ENCODE results near the gene GABPB2.

GABPB2 gene

DNA sequence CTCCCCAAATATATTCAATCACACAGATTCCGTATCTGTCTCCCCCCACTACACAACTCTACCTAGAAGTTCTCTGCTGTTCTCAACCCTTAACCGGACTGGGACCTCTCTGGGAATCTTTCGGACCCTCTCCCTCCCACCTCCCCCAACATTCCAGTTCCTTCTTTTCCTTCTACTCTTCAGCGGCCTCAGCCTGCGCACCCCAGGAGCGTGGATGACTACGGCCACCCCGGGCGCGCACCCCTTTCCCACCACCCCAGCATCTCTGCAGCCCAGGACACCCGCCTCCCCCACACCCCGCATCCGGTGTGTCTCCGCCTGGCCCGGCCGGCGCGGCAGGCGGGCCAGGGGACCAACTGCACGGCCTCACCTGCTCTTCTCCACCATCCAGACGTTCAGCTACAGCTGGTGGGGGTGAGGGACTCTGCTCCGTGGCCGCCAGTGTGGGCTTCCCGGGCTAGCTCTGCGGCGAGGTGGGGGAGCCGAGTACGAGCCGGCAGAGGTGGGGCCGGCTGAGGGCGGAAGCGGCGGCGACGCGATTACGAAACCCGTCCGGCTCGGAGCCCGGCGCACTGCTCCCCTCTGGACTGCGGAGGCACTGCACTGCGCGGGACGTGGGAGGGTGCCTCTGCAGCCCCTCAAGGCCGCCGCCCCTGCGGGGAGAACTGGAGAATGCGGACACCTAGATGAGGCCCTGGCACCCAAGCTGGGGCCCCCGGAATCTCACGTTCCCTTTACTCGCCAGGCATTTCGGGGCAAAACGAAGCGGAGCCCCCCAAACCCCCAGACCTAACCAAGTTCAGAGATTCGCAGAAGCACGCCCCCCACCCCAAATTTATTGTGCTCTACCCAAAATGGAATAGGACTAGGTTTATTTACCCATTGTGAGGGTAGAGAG is 11.2 kb upstream of the GABPB2 start, which contains the start of gene CDC42SE1 (continued):
- TF ChIP-seq ZNF394 (tag by site-specific recombination; IDR thresholded peaks at IDR 0.05; ENCODE audit: borderline replicate concordance) (no peak; the same call in 1 of the 2 replicates), ZNF133 (tag by site-specific recombination; IDR thresholded peaks at IDR 0.05) (no peak), KLF7 (tag by site-specific recombination; IDR thresholded peaks at IDR 0.05; ENCODE audit: borderline replicate concordance) (peak; percentile 42; the same call in 1 of the 2 replicates), ZNF48 (tag by site-specific recombination; IDR thresholded peaks at IDR 0.05) (no peak), ZNF518A (tag by site-specific recombination; conservative IDR thresholded peaks at IDR 0.05; ENCODE audit: low read depth) (no peak), ZNF311 (tag by site-specific recombination; IDR thresholded peaks at IDR 0.05; ENCODE audit: borderline replicate concordance) (no peak), SP2 (tag by site-specific recombination; IDR thresholded peaks at IDR 0.05) (peak; percentile 76), ZBTB17 (tag by site-specific recombination; IDR thresholded peaks at IDR 0.05) (peak; percentile 44; the same call in 1 of the 2 replicates), KLF10 (tag by site-specific recombination; IDR thresholded peaks at IDR 0.05) (peak; percentile 39; the same call in 1 of the 2 replicates), ZNF610 (tag by site-specific recombination; IDR thresholded peaks at IDR 0.05; ENCODE audit: borderline replicate concordance) (0 out of 2 replicates have a peak, but pooled peaks have one; percentile 39), ZNF843 (tag by site-specific recombination; IDR thresholded peaks at IDR 0.05) (no peak), ZNF830 (tag by site-specific recombination; IDR thresholded peaks at IDR 0.05; ENCODE audit: low read depth) (no peak), TCF7L2 (IDR thresholded peaks at IDR 0.05; ENCODE audit: borderline replicate concordance, low read depth, low read length) (no peak), WT1 (tag by site-specific recombination; IDR thresholded peaks at IDR 0.05) (peak; percentile 9; the same call in 1 of the 2 replicates), MZF1 (tag by site-specific recombination; IDR thresholded peaks at IDR 0.05; ENCODE audit: borderline replicate concordance) (no peak), ZFP41 (tag by site-specific recombination; IDR thresholded peaks at IDR 0.05; ENCODE audit: borderline replicate concordance) (no peak), ZNF248 (tag by site-specific recombination; IDR thresholded peaks at IDR 0.05) (no peak), ZNF223 (tag by site-specific recombination; IDR thresholded peaks at IDR 0.05) (peak; percentile 78; the same call in 1 of the 2 replicates), ZFHX2 (tag by site-specific recombination; conservative IDR thresholded peaks at IDR 0.05) (peak; percentile 93), ZBTB8A (tag by site-specific recombination; IDR thresholded peaks at IDR 0.05) (peak; percentile 61), ZNF24 (tag by site-specific recombination; IDR thresholded peaks at IDR 0.05) (no peak), ZNF138 (tag by site-specific recombination; IDR thresholded peaks at IDR 0.05; ENCODE audit: borderline replicate concordance) (no peak), ZNF629 (tag by site-specific recombination; IDR thresholded peaks at IDR 0.05) (no peak; the same call in 1 of the 2 replicates), ZNF777 (tag by site-specific recombination; IDR thresholded peaks at IDR 0.05; ENCODE audit: borderline replicate concordance) (no peak), ZNF114 (tag by site-specific recombination; IDR thresholded peaks at IDR 0.05) (no peak), ZNF19 (tag by site-specific recombination; IDR thresholded peaks at IDR 0.05; ENCODE audit: low read depth) (no peak), ZNF768 (tag by site-specific recombination; IDR thresholded peaks at IDR 0.05) (no peak), ZNF202 (tag by site-specific recombination; IDR thresholded peaks at IDR 0.05; ENCODE audit: borderline replicate concordance) (no peak), ZNF76 (tag by site-specific recombination; IDR thresholded peaks at IDR 0.05; ENCODE audit: borderline replicate concordance, low read depth) (no peak; the same call in 1 of the 2 replicates), ZNF174 (tag by site-specific recombination; IDR thresholded peaks at IDR 0.05) (no peak), ZNF677 (tag by site-specific recombination; IDR thresholded peaks at IDR 0.05) (no peak), KLF16 (tag by site-specific recombination; IDR thresholded peaks at IDR 0.05) (no peak; the same call in none of the 2 replicates), ZNF404 (tag by site-specific recombination; IDR thresholded peaks at IDR 0.05) (no peak)

Measured in HEK293 (cell line).